ENCODE data around the gene EPB41L5.
A peak's percentile ranks its signal among the peaks of the same experiment; 100 is the strongest.
"Not testable (repeated sequence)": the region's sequence is repeated elsewhere in the genome, so short reads cannot be mapped to it uniquely, and the experiment has no call there.

Gene EPB41L5

GRCh38 chr2:120118471-120118870 lies 105.6 kb downstream of the EPB41L5 start:
- H3K36me3 Mint-ChIP-seq (ENCODE audit: low read depth) = peaks cover 81% of the 10 kb centered on the region
- no peak overlapping the region for H3K4me3 Mint-ChIP-seq
- H3K27ac Mint-ChIP-seq = no peak overlapping the region
- peaks cover 19% of the 10 kb centered on the region for H3K9me3 Mint-ChIP-seq
- no peak for TF ChIP-seq CTCF (IDR thresholded peaks at IDR 0.05; ENCODE audit: unreplicated experiment in 3 of 3)
- no peaks in the 10 kb centered on the region for H3K4me1 Mint-ChIP-seq
- no peaks in the 10 kb centered on the region for H3K27me3 Mint-ChIP-seq (ENCODE audit: low read depth)

- H3K4me1 Mint-ChIP-seq; H3K4me3 Mint-ChIP-seq; H3K27ac Mint-ChIP-seq; H3K27me3 Mint-ChIP-seq (ENCODE audit: low read depth): not testable (repeated sequence)
- Mint-ChIP-seq H3K9me3 (peaks cover 19% of the 10 kb centered on the region), H3K36me3 (ENCODE audit: low read depth) (peaks cover 72% of the 10 kb centered on the region)
Measured at GRCh38 chr2:120121337-120121736, 108.5 kb downstream of the EPB41L5 start.

- peaks cover 19% of the 10 kb centered on the region for H3K9me3 Mint-ChIP-seq
- peaks cover 63% of the 10 kb centered on the region for H3K36me3 Mint-ChIP-seq (ENCODE audit: low read depth)
- H3K27me3 Mint-ChIP-seq (ENCODE audit: low read depth) = no peaks in the 10 kb centered on the region
- H3K4me3 Mint-ChIP-seq = no peak overlapping the region
- TF ChIP-seq CTCF (IDR thresholded peaks at IDR 0.05; ENCODE audit: unreplicated experiment in 3 of 3) = no peak
- no peaks in the 10 kb centered on the region for H3K4me1 Mint-ChIP-seq
- no peak overlapping the region for H3K27ac Mint-ChIP-seq
Measured at GRCh38 chr2:120123090-120123489, 110.2 kb downstream of the EPB41L5 start.

GRCh38 chr2:120125195-120125594 lies 112.3 kb downstream of the EPB41L5 start:
- no peak for TF ChIP-seq CTCF (IDR thresholded peaks at IDR 0.05; ENCODE audit: unreplicated experiment in 3 of 3)
- Mint-ChIP-seq H3K9me3 (peaks cover 7% of the 10 kb centered on the region), H3K4me3 (no peak overlapping the region), H3K36me3 (ENCODE audit: low read depth) (peaks cover 60% of the 10 kb centered on the region), H3K27ac (no peak overlapping the region), H3K4me1 (no peaks in the 10 kb centered on the region), H3K27me3 (ENCODE audit: low read depth) (no peaks in the 10 kb centered on the region)

- Mint-ChIP-seq H3K9me3 (peaks cover 8% of the 10 kb centered on the region), H3K27ac (no peak overlapping the region), H3K4me3 (no peak overlapping the region), H3K27me3 (ENCODE audit: low read depth) (no peaks in the 10 kb centered on the region), H3K36me3 (ENCODE audit: low read depth) (peaks cover 63% of the 10 kb centered on the region), H3K4me1 (no peaks in the 10 kb centered on the region)
- no peak for TF ChIP-seq CTCF (IDR thresholded peaks at IDR 0.05; ENCODE audit: unreplicated experiment in 3 of 3)
Measured at GRCh38 chr2:120128216-120128615, 115.3 kb downstream of the EPB41L5 start.

- Mint-ChIP-seq H3K9me3 (peaks cover 35% of the 10 kb centered on the region), H3K4me1 (no peaks in the 10 kb centered on the region), H3K27ac (peak overlapping the region in 1 of 3 experiments; percentile 6), H3K36me3 (ENCODE audit: low read depth) (peaks cover 85% of the 10 kb centered on the region), H3K27me3 (ENCODE audit: low read depth) (no peaks in the 10 kb centered on the region), H3K4me3 (no peak overlapping the region)
- TF ChIP-seq CTCF (IDR thresholded peaks at IDR 0.05; ENCODE audit: unreplicated experiment in 3 of 3) = no peak
Measured at GRCh38 chr2:120132190-120132589, 119.3 kb downstream of the EPB41L5 start.
